Hematopoietic multipotent progenitor cell (in vitro differentiated cells): Measurements from ENCODE around the gene MID1. TPM values are rescaled to one million over a fixed set of nuclear protein-coding genes. Genes with fewer than 3 reads are reported as not detected.

Experiments
- DNase-seq, 3 donors: peaks; one replicate each; pipeline ENCODE4 v3.0.0-alpha.2; 2011 to 2015; ENCODE audit warnings: low read depth in 2 of 3, low spot score in 2 of 3
- total RNA-seq: library from RNA; depleted of rRNA; stranded (reverse); fragments of >200 nt; gene quantifications from one replicate; pipeline ENCODE4 v1.2.3, GENCODE V29; 2012

Gene MID1
- total RNA-seq, 1 donor = 0.54 TPM

- DNase-seq = no peak
Observed at GRCh38 chrX:10505726-10506125, 114.7 kb downstream of the MID1 start.

GRCh38 chrX:10502961-10503360 lies 117.4 kb downstream of the MID1 start:
- DNase-seq = no peak

GRCh38 chrX:10501611-10502010 lies 118.8 kb downstream of the MID1 start:
- DNase-seq = no peak

- peak in 2 of 3 donors; percentile 17 to 73 for DNase-seq
Observed at GRCh38 chrX:10496345-10496965, 123.9 kb downstream of the MID1 start.

DNA sequence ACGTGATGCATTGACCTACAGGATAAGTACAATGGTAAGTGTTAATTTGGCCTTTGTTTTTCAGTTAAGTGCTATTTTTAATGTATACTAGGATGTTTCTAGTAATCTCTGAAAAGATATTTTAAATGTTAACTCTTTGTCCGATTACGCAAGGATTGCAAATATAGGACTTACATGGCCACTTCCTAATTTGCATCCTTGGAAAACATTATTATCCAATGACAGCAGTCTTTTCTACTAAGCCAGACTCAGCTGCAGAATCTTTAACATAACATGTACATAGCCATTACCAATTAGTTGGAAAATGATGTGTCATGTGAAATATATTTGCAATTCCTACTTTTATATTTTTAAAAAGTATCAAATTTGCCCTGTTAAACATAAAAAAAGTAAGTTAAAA lies 124.7 kb downstream of the MID1 start:
- no peak for DNase-seq

DNA sequence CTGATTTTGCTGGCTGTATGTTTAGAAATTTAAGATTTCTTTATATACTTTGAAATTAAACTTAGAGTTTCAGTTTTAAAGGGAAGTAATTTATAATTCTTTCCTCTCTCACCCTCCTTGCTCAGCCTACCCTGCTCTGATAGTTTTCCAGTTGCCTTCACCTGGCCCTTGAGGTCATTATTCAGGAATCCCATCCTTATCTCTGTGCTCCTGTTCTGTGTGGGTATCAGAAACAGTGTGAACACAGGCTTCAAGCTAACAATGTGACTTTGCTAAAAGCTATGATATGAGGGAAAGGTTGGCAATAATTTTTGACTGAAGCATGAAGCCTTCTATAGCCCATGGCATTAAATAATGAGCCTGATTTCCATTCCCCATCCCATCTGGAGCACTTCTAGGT lies 128.1 kb downstream of the MID1 start:
- DNase-seq = no peak

DNA sequence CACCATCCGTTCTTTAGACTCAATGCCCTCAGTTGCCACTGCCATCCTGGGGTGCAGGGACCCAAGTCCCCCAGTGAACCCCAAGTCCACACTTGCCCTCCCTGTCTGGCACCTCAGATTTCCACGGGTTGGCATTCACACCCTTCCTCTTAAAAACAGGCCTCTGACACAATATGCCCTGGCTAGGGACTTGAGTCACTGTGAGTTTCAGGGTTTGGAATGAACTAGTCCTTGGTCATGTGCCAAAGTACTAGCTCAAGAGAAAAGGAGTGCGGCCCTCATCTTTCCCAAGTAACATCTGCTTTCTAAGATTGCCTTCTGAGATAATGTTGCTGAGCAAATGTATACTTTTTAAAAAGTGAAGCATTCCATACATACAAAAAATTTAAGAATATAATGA lies 134.0 kb downstream of the MID1 start:
- DNase-seq = no peak

DNA sequence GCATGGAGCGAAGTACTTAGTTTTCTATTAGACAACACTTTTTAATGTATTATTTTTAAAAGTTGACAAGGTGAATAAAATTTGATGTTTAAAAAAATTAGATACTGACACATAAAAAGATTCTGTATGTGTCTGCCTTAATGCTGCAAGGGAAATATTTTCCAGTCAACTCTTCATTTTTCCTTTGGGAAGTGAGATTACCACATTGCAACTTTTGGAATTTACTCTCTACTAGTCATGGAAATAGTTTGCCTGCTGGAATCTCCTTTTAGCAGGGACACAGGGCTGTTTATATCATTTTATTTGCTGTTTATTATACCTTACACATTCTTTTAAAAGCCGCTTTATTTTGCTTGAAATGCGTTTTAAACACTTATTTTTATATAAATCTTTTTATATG lies 135.1 kb downstream of the MID1 start:
- DNase-seq = no peak

DNA sequence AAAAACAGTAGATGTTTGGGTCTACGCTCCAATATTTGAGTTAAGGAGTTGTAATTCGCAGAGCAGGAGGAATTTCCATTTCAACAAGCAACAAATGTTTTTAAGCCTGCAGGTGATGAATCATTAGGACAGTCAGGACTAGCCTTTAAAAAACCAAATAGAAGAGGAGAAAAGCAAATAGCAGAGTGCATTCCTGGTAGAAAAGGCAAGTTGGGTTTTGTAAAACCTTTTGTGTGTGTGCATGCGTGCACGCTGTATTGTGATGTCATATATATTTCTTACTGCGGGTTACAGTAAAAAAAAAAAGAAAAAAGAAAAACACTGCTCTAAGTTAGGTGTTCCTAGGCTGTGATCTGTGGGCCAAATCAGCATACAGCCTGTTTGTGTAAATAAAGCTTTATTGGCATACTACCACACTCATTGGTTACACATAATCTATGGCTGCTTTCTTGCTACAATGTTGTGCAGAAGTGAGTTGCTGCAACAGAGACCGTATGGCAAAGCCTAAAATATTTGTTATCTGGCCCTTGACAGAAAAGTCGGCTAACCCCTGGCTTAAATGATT lies 135.6 kb downstream of the MID1 start:
- DNase-seq = no peak

- DNase-seq = no peak
Observed at GRCh38 chrX:10483191-10483831, 137.1 kb downstream of the MID1 start.

GRCh38 chrX:10482708-10483107 lies 137.7 kb downstream of the MID1 start:
- no peak for DNase-seq

- DNase-seq = no peak
Observed at GRCh38 chrX:10482261-10482660, 138.1 kb downstream of the MID1 start.

GRCh38 chrX:10480861-10481260 lies 139.5 kb downstream of the MID1 start:
- DNase-seq = no peak

DNA sequence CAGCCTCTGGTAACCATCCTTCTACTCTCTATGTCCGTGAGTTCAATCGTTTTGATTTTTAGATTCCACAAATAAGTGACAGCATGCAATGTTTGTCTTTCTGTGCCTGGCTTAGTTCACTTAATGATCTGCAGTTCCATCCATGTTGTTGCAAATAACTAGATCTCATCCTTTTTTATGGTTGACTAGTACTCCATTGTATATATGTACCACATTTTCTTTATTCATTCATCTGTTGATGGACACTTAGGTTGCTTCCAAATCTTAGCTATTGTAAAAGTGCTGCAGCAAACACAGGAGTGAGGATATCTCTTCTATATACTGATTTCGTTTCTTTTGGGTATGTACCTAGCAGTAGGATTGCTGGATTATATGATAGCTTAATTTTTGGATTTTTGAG lies 140.9 kb downstream of the MID1 start:
- no peak for DNase-seq

DNA sequence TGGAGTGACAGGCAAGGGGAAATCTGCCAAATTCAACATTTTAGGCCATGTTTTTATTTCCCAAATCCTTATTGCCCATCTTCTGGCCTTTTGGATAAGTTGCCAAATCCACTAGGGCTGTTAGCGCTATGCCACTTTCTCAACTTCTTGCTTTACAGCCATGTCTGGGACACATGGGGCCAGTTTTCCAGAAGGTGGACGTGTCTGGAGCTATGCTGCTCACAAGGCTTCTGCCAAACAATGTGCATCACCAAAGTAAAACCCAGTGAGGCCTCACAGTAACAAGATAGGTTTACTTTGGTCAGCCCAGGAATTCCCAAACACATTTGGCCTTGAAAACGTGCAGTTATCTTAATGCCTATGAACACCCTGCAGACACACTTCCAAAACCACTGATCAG lies 142.9 kb downstream of the MID1 start:
- no peak for DNase-seq

- DNase-seq = no peak
Observed at GRCh38 chrX:10474913-10475568, 145.3 kb downstream of the MID1 start.

DNA sequence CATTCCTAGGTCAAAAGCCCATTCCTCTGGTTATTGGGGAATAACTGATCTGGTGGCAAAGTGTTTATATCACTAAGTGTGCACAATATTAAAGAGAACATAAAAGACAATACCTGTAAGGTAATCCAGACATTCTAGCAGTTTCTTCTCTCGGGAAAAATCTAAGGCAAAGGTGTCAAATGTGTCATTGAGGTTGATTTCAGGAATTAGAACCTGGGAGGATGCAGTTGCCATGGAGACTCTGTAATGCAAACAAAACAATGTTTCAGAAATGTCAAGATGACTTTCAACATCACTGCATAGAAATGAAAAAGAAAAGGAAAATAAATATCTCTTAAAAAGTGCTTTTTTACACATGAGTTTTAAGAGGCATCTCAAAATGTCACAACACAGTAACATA lies 145.9 kb downstream of the MID1 start:
- DNase-seq = no peak

DNA sequence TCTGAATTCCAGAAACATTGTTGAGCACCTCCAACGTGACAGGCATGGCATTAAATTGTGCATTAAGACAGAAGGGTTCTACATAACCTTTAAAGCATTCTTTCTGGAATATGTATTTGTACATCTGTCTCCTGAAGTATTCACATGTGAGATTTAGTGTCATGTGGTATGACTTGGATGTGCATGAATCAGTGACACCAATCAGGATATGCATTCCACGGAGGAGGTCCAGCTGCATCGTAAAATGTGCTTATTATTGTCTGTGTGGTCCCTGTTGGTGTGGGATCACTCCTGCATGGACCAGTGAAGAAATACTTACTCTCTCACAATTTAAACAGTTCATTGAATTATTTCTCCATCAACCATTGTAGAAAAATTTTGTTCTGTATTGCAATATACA lies 149.0 kb downstream of the MID1 start:
- no peak for DNase-seq

- DNase-seq = no peak
Observed at GRCh38 chrX:10470009-10470408, 150.4 kb downstream of the MID1 start.

DNA sequence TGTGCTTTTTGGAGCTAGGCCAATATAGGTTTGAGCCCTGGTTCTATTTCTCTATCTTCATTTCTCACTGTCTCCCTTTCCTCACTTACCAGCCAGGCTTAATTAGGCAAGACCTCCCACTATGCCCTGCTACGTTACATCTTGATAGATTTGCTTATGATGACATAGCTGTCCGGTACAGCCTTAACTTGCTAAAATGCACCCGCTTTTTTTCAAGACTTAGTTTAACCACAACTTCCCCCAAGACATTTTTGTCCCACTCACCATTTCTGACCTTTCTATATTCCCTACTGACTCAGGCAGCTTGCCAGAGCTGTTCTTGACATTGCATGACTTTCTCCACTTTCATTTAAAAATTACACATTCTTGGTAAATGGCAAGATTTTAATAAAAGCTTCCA lies 152.6 kb downstream of the MID1 start:
- DNase-seq = peak in 2 of 3 donors; percentile 14 to 56

DNA sequence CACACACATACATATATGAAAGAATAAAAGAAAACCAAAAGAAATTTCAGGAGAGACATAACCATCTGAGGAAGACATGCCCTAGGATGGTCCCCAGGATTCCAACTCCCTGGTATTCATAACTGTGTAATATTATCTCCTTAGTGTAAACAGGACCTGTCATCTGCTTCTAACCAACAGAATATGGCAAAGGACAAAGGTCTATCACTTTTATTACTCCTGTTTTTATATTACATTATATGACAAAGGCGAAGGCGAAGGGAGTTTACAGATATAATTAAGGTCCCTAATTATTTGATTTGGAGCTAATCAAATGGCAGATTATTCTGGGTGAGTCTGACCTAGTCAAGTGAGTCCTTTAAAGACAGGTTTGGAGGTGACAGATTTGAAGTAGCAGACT lies 155.1 kb downstream of the MID1 start:
- DNase-seq = no peak

GRCh38 chrX:10457092-10457491 lies 163.3 kb downstream of the MID1 start:
- no peak for DNase-seq
